ENCODE data around the gene LAMA2. TPM values are rescaled to one million over a fixed set of nuclear protein-coding genes. Genes with fewer than 3 reads are reported as not detected.

Gene LAMA2
- total and polyA plus RNA-seq, 2 experiments from 2014 or later: 13.4 to 78.1 TPM

DNA sequence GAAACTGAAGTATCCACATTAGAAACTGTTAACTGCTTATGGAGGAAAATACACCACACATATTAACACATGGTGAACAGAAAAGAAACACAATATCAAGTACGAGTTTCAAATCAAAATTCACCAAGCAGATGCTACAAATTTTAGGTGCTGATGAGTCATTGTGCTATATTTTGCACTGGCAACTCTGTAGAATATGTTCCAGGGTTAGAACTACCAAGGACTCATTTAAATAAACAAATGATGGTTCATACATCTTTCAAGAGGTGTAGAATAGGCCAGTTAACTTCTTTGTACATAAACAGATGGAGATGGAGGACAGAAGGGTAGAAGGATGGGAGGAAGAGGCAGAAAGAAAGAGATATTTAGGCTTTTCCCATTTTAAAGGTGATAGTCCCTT is 642.1 kb downstream of the LAMA2 start:
- H3K4me3 ChIP-seq: no peak overlapping the region
- H3K9me3 ChIP-seq (ENCODE audit: low read depth): no peaks in the 10 kb centered on the region
- H3K27me3 ChIP-seq: no peaks in the 10 kb centered on the region
- no peak overlapping the region for H3K27ac ChIP-seq
- no peaks in the 10 kb centered on the region for H3K36me3 ChIP-seq
- peaks cover 10% of the 10 kb centered on the region for H3K4me1 ChIP-seq (ENCODE audit: low read depth)
- DNase-seq (ENCODE audit: low read depth in 1 of 2, low spot score in 1 of 2): no peak
- TF ChIP-seq, protein P1, sequence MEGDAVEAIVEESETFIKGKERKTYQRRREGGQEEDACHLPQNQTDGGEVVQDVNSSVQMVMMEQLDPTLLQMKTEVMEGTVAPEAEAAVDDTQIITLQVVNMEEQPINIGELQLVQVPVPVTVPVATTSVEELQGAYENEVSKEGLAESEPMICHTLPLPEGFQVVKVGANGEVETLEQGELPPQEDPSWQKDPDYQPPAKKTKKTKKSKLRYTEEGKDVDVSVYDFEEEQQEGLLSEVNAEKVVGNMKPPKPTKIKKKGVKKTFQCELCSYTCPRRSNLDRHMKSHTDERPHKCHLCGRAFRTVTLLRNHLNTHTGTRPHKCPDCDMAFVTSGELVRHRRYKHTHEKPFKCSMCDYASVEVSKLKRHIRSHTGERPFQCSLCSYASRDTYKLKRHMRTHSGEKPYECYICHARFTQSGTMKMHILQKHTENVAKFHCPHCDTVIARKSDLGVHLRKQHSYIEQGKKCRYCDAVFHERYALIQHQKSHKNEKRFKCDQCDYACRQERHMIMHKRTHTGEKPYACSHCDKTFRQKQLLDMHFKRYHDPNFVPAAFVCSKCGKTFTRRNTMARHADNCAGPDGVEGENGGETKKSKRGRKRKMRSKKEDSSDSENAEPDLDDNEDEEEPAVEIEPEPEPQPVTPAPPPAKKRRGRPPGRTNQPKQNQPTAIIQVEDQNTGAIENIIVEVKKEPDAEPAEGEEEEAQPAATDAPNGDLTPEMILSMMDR (IDR thresholded peaks at IDR 0.05; ENCODE audit: low read depth, low read length): no peak

DNA sequence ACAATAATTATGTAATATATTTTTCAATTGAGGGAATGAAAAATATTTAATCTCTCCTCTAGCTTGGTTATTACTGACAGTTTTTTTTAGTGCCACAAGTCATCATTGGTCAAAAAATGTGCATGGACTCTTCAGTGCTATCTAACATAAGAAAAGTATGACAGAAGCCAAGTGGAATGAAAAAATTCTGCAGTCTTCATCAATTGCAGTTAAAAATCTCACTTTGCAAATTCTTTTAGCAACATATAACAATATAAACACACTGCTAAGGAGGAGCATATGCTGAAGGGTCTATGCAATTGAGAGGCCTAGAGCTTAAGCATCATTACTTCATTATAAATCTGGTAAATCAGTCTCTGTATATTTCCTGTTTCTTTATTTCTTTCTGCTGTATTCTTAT is 652.0 kb downstream of the LAMA2 start:
- Histone ChIP-seq H3K4me3 (no peak overlapping the region), H3K36me3 (no peaks in the 10 kb centered on the region), H3K9me3 (ENCODE audit: low read depth) (no peaks in the 10 kb centered on the region), H3K27me3 (no peaks in the 10 kb centered on the region), H3K4me1 (ENCODE audit: low read depth) (no peaks in the 10 kb centered on the region), H3K27ac (no peak overlapping the region)
- TF ChIP-seq, protein P1 (IDR thresholded peaks at IDR 0.05; ENCODE audit: low read depth, low read length): no peak
- DNase-seq (ENCODE audit: low read depth in 1 of 2, low spot score in 1 of 2): no peak

DNA sequence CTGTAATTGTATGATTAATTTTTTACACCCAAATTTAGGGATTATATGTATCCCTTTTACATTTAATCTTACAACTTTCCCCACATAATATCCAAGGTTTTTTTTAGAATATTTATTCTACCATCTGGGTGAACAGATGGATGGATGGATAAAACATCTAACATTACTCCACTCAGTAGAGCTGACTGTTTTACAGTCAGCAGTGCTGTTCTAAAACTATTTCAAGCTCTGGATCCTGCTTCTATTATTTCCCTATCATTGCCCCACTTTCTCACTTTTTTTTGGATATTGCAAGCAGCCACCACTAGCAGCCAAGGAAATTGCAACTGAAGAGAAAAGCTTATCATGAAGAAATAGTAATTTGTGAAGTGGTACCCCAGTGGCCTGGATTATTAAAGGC is 653.3 kb downstream of the LAMA2 start:
- H3K9me3 ChIP-seq (ENCODE audit: low read depth): no peaks in the 10 kb centered on the region
- H3K36me3 ChIP-seq: no peaks in the 10 kb centered on the region
- DNase-seq (ENCODE audit: low read depth in 1 of 2, low spot score in 1 of 2): no peak
- TF ChIP-seq, protein P1 (IDR thresholded peaks at IDR 0.05; ENCODE audit: low read depth, low read length): no peak
- no peaks in the 10 kb centered on the region for H3K4me1 ChIP-seq (ENCODE audit: low read depth)
- H3K27ac ChIP-seq: no peak overlapping the region
- H3K4me3 ChIP-seq: no peak overlapping the region
- no peaks in the 10 kb centered on the region for H3K27me3 ChIP-seq

DNA sequence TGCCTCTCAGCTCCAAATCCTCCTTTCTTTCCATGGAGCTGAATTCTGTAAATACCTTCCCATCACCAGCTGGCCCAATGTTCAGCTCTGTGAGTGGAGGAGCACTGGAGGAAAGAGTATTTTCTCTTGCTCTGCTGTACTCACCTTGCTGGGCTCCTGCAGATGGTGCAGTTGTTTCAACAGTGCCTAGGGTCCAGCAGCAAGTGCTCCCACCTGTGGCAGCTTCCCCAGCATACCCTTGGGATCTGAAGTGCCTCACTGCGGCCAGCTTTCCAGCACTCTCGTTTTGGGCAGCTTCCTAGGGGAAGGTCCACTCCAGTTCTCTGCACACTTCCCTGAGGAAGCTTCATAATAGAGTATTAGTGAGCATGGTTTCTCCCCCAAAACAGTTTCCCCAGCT is 656.1 kb downstream of the LAMA2 start:
- H3K27ac ChIP-seq: no peak overlapping the region
- no peaks in the 10 kb centered on the region for H3K27me3 ChIP-seq
- no peaks in the 10 kb centered on the region for H3K9me3 ChIP-seq (ENCODE audit: low read depth)
- no peak for DNase-seq (ENCODE audit: low read depth in 1 of 2, low spot score in 1 of 2)
- no peak overlapping the region for H3K4me3 ChIP-seq
- H3K4me1 ChIP-seq (ENCODE audit: low read depth): no peaks in the 10 kb centered on the region
- TF ChIP-seq, protein P1 (IDR thresholded peaks at IDR 0.05; ENCODE audit: low read depth, low read length): no peak
- H3K36me3 ChIP-seq: no peaks in the 10 kb centered on the region

DNA sequence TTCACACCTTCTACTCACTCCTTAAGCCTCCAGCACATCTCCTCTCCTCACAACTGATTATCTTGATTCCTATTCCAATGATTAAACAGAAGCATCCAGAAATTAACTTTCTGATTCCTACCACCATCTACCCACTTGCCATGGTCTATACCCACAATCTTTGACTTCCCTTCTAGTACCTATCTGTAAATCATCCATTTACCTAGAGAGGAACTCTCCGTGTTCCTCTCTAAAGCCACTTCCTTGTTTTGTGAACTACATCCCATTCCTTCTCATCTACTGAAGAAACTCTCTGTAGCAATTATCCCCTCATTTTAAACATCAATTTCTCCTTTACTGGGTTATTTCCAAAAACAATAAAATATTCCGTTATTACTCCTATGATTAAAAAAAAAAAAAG is 659.8 kb downstream of the LAMA2 start:
- DNase-seq (ENCODE audit: low read depth in 1 of 2, low spot score in 1 of 2): no peak
- no peaks in the 10 kb centered on the region for H3K36me3 ChIP-seq

More for the DNA sequence above, 659.8 kb downstream of the LAMA2 start:
- H3K4me3 ChIP-seq: no peak overlapping the region
- no peaks in the 10 kb centered on the region for H3K4me1 ChIP-seq (ENCODE audit: low read depth)
- no peaks in the 10 kb centered on the region for H3K27me3 ChIP-seq
- TF ChIP-seq, protein P1 (IDR thresholded peaks at IDR 0.05; ENCODE audit: low read depth, low read length): no peak
- no peak overlapping the region for H3K27ac ChIP-seq
- no peaks in the 10 kb centered on the region for H3K9me3 ChIP-seq (ENCODE audit: low read depth)

Data from cardiac muscle cell (in vitro differentiated cells and primary cell).